Hematopoietic multipotent progenitor cell (in vitro differentiated cells): ENCODE measurements around the gene KCNJ11. TPM values are rescaled to one million over a fixed set of nuclear protein-coding genes. Genes with fewer than 3 reads are reported as not detected.
"Not testable (repeated sequence)": the region's sequence is repeated elsewhere in the genome, so short reads cannot be mapped to it uniquely, and the experiment has no call there.

ENCODE experiments used
- DNase-seq, 3 donors: peaks; one replicate each; pipeline ENCODE4 v3.0.0-alpha.2; 2011 to 2015; ENCODE audit warnings: low read depth in 2 of 3, low spot score in 2 of 3
- total RNA-seq: library from RNA; depleted of rRNA; stranded (reverse); fragments of >200 nt; gene quantifications from one replicate; pipeline ENCODE4 v1.2.3, GENCODE V29; 2012

Gene KCNJ11
- 1.1 TPM for total RNA-seq

- DNase-seq, result no peak
These were observed at the start of gene KCNJ11 for GRCh38 chr11:17388609-17389210. Gene KCNJ11, minus strand, starts transcription at chr11:17388659. Its CDS starts 568 bp downstream, at chr11:17388091.

DNA sequence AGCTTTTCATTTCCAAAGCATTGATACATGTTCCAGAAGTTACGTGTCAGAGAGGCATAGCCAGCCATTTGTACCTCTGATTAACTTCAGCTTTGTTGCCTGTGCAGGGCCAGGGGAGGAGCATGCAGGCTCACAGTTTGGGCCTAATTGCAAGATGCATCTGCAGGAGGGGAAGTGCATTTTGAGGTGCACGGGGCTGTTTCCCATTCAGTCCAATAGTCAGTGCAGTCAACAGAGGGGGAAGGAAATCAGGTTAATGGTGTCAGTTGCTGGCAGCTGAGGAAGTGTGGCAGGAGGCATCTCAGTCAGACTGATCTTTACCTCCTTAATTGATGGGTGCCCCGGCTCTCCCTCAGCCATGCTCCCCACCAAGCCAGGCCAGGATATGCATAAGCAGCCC is 48.9 kb upstream of the KCNJ11 start:
- peak in 1 of 3 donors; percentile 6 for DNase-seq

DNA sequence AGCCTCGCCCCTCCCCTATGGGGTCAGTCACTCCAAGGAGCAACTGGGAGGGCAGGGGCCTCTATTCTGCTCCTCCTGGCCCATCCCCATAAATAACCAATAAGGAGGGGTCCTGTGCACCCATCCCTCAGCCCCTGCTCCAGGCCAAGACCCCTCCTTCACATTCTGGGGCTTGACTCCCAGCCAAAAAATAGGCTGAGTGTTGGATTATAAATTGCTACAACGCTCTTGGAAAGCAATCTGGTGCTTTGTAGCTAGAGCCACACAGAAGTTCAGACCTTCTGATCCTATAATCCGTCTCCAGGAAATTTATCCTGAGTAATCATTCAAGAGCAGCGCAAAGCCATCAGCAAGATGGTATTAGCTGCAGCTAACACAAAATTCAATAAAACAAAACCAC is 45.6 kb upstream of the KCNJ11 start:
- no peak for DNase-seq

DNA sequence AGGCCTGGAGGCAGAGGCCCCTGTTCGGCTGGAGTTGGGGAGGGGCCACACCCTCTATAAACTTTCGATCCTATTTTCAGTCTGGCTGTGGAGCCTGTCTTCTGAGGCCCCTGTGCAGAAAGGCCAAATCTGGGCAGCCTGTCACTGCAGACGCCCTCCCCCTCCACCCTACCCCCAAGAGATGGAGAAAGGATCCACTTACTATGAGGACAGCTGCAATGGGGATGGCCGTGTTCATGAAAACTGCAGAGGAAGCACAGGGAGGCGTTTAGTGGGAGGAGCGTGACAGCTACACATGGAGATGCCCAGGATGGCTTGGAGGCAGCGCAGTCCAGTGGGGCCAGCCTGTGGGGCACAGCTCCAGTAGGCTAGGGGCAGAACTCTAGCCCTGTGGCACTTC is 43.5 kb upstream of the KCNJ11 start:
- DNase-seq, result no peak

- no peak for DNase-seq
These were observed 42.7 kb upstream of the KCNJ11 start for GRCh38 chr11:17431139-17431538.

GRCh38 chr11:17430616-17431015 is 42.2 kb upstream of the KCNJ11 start:
- no peak for DNase-seq

DNA sequence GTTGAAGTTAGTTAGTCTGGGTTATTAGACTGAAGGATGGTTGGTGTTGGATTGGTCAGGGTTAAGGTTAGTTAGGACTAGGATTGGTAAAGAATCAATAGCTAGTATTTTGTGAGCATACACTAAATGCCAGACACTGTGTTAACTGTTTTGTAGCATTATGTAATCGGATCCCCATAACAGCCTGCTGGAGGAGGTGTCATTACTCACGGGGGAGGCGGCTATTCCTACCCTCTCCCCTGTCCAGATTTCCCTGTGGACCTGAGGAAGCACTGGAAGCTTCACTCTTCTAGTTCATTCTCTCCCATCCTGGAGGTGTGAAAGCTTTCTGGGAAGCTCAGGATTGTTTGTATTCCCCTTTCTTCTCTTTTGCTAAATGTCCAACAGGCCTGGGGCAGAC is 40.5 kb upstream of the KCNJ11 start:
- no peak for DNase-seq

DNA sequence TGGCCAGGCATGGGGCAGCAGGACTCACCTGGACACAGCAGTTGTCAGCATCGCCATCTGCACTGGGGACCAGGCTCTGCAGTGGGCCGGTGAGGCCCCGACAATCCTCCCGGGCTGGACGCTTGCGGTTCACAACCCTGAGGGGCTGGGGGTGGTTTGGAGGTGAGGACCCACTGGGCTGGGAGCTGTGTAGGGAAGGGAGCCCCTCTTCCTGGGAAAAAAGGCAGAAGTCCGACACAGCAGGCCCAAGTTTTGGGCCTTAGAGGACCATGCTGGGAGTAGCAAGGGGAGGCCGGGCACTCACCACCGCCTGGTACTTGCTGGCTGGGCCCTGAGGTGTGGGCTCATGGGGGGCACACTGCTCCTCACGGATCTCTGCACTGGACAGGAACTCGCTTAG is 39.8 kb upstream of the KCNJ11 start:
- no peak for DNase-seq

DNA sequence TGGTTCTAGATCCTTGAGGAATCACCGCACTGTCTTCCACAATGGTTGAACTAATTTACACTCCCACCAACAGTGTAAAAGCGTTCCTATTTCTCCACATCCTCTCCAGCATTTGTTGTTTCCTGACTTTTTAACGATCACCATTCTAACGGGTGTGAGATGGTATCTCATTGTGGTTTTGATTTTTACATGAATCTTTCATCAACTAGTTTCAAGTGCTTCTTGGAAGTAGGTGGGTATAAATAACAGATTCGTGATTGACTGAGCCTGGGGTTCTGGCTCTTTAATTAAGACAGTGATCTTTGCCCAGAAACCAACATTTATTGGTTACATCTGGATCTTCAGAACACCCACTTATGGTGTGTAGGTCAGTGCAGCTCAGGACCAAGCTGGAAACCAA is 37.8 kb upstream of the KCNJ11 start:
- DNase-seq, result not testable (repeated sequence)

GRCh38 chr11:17423533-17424310 is 35.3 kb upstream of the KCNJ11 start:
- no peak for DNase-seq

- no peak for DNase-seq
These were observed 33.3 kb upstream of the KCNJ11 start for GRCh38 chr11:17421781-17422180.

DNA sequence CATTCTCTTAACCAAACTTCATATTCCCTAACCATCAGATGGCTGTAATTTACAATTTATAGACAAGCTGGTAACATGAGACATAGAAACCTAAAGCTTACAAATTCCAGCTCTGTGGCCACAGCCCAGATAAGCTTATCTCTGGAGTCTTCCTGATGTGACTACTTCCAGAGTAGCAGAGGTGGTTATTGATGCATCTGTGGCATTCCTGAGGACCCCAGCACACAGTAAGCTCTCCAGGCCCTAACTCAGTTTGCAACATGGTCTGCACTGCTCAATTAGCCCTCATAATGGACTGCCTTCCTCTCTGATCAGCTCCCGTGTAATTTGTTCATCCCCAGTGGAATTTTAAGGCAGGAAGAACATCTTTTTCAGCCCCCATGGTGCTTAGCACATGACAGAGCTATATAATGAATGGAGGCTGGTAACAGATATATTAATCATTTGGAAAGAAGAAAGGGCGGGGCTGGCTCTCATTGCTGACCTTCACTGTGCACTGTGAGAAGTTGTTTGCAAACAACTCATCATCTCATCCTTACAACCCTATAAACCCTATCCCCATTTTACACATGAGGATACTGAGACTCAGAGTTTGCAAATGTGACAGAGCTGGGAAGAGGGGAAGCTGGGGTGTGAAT is 30.1 kb upstream of the KCNJ11 start:
- DNase-seq, result no peak

GRCh38 chr11:17416492-17416891 is 28.0 kb upstream of the KCNJ11 start:
- no peak for DNase-seq

GRCh38 chr11:17415523-17416104 is 27.2 kb upstream of the KCNJ11 start:
- DNase-seq, result no peak

DNA sequence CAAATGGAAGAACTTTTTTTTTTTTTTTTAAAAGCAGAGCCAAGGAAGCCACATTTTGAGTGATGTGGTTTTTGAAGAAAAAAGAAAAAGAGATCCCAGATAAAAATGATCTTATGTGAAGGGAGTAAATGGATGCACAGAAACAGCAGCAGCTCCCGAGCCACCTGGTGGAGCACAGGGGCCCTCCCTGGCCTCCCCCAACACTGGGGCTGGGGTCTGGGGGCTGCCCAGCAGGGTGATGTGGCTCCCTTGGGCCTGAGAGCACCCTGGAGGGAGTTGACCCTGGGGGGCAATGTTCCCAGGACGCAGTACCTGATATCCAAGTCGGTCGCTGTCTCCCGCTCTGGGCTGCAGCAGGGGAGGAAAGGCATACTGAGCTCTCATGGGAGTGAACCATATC is 26.5 kb upstream of the KCNJ11 start:
- no peak for DNase-seq

GRCh38 chr11:17414317-17414737 is 25.9 kb upstream of the KCNJ11 start:
- DNase-seq, result no peak

- DNase-seq, result no peak
These were observed 25.2 kb upstream of the KCNJ11 start for GRCh38 chr11:17413414-17414316.

- DNase-seq, result no peak
These were observed 24.2 kb upstream of the KCNJ11 start for GRCh38 chr11:17412488-17413180.

DNA sequence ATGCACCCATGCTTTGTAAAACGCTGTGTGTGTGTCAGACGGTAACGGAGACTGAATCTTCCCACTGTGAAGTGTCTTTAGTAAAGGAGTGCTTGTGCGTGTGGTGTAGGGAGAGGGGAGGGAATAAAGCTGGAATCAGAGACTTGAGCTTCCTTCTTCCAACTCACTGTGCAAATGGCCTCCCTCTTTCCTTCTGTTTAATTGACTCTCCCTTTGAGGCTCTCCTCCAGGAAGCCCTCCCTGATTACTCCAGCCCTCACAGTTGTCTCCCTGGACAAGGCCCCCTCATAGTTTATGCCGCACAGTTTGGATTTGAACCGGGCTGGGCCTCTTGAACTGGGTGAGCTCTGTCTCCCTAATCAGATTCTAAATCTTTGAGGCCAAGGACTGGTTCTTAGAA is 23.0 kb upstream of the KCNJ11 start:
- no peak for DNase-seq
